ENCODE results near the gene STIMATE. TPM values are rescaled to one million over a fixed set of nuclear protein-coding genes. Genes with fewer than 3 reads are reported as not detected.
A peak's percentile ranks its signal among the peaks of the same experiment; 100 is the strongest.

The STIMATE gene
- total RNA-seq, 1 donor from 2014 or later: 10.2 TPM

GRCh38 chr3:52846432-52846965, 50.8 kb downstream of the STIMATE start:
- DNase-seq (ENCODE audit: low spot score): no peak
- Histone ChIP-seq H3K27ac (no peak overlapping the region), H3K36me3 (no peaks in the 10 kb centered on the region), H3K9ac (no peak overlapping the region), H3K79me2 (ENCODE audit: low read depth) (no peaks in the 10 kb centered on the region), H3F3A (ENCODE audit: low read depth) (no peaks in the 10 kb centered on the region), H4K20me1 (ENCODE audit: low read depth) (peaks cover 3% of the 10 kb centered on the region), H3K4me2 (no peak overlapping the region), H3K4me3 (no peak overlapping the region), H2AFZ (replicated peaks) (no peak overlapping the region), H3K4me1 (peaks cover 6% of the 10 kb centered on the region), H3K27me3 (no peaks in the 10 kb centered on the region), H3K9me3 (ENCODE audit: low read depth) (no peaks in the 10 kb centered on the region)
- Mint-ChIP-seq H3K9me3 (no peaks in the 10 kb centered on the region), H3K4me1 (peaks cover 21% of the 10 kb centered on the region), H3K27ac (peak overlapping the region; percentile 69), H3K27me3 (ENCODE audit: insufficient read depth, low read depth) (peaks cover 8% of the 10 kb centered on the region), H3K36me3 (peaks cover 5% of the 10 kb centered on the region), H3K4me3 (no peak overlapping the region)
- TF ChIP-seq CTCF (IDR thresholded peaks at IDR 0.05) (no peak), EZH2 (IDR thresholded peaks at IDR 0.05) (no peak), EZH2phosphoT487 (IDR thresholded peaks at IDR 0.05) (no peak)

- Mint-ChIP-seq H3K36me3 (peaks cover 5% of the 10 kb centered on the region), H3K27me3 (ENCODE audit: insufficient read depth, low read depth) (peaks cover 10% of the 10 kb centered on the region), H3K9me3 (no peaks in the 10 kb centered on the region), H3K4me3 (no peak overlapping the region), H3K27ac (no peak overlapping the region), H3K4me1 (peaks cover 22% of the 10 kb centered on the region)
- Histone ChIP-seq H3K4me1 (peaks cover 6% of the 10 kb centered on the region), H3K27me3 (no peaks in the 10 kb centered on the region), H3K36me3 (no peaks in the 10 kb centered on the region), H4K20me1 (ENCODE audit: low read depth) (no peaks in the 10 kb centered on the region), H3K4me2 (no peak overlapping the region), H3K4me3 (no peak overlapping the region), H3K9me3 (ENCODE audit: low read depth) (no peaks in the 10 kb centered on the region), H3K27ac (no peak overlapping the region), H3F3A (ENCODE audit: low read depth) (no peaks in the 10 kb centered on the region), H3K9ac (no peak overlapping the region), H2AFZ (replicated peaks) (no peak overlapping the region), H3K79me2 (ENCODE audit: low read depth) (no peaks in the 10 kb centered on the region)
- TF ChIP-seq EZH2 (IDR thresholded peaks at IDR 0.05): no peak
- peak; percentile 53 for TF ChIP-seq CTCF (IDR thresholded peaks at IDR 0.05)
- no peak for TF ChIP-seq EZH2phosphoT487 (IDR thresholded peaks at IDR 0.05)
- DNase-seq (ENCODE audit: low spot score): peak; percentile 19
These were observed 51.5 kb downstream of the STIMATE start for GRCh38 chr3:52845691-52846431.

- DNase-seq (ENCODE audit: low spot score): no peak
- H3K27me3 Mint-ChIP-seq (ENCODE audit: insufficient read depth, low read depth): peaks cover 10% of the 10 kb centered on the region
- no peak overlapping the region for H3K27ac Mint-ChIP-seq
- Histone ChIP-seq H4K20me1 (ENCODE audit: low read depth) (no peaks in the 10 kb centered on the region), H2AFZ (replicated peaks) (no peak overlapping the region), H3K4me1 (peaks cover 6% of the 10 kb centered on the region), H3K9me3 (ENCODE audit: low read depth) (no peaks in the 10 kb centered on the region), H3K4me3 (no peak overlapping the region), H3K27ac (no peak overlapping the region), H3F3A (ENCODE audit: low read depth) (no peaks in the 10 kb centered on the region), H3K79me2 (ENCODE audit: low read depth) (no peaks in the 10 kb centered on the region), H3K4me2 (no peak overlapping the region), H3K9ac (no peak overlapping the region), H3K36me3 (no peaks in the 10 kb centered on the region), H3K27me3 (no peaks in the 10 kb centered on the region)
- H3K36me3 Mint-ChIP-seq: peaks cover 7% of the 10 kb centered on the region
- no peak for TF ChIP-seq CTCF (IDR thresholded peaks at IDR 0.05)
- no peak for TF ChIP-seq EZH2phosphoT487 (IDR thresholded peaks at IDR 0.05)
- TF ChIP-seq EZH2 (IDR thresholded peaks at IDR 0.05): no peak
- no peaks in the 10 kb centered on the region for H3K9me3 Mint-ChIP-seq
- peaks cover 23% of the 10 kb centered on the region for H3K4me1 Mint-ChIP-seq
- H3K4me3 Mint-ChIP-seq: no peak overlapping the region
These were observed 52.2 kb downstream of the STIMATE start for GRCh38 chr3:52845157-52845556.

All from neural progenitor cell (in vitro differentiated cells).